HFF-Myc (cell line): Measurements from ENCODE around the gene SMIM17.
"Not testable (repeated sequence)": the region's sequence is repeated elsewhere in the genome, so short reads cannot be mapped to it uniquely, and the experiment has no call there.

Experiments used
- DNase-seq: peaks from one replicate; pipeline ENCODE4 v3.0.0-alpha.2; 2011; ENCODE audit warnings: low read depth; ENCODE audit errors: extremely low read depth
- H3K4me3 ChIP-seq: replicated peaks from 2 replicates; pipeline ENCODE4 v1.5.1; 2011; ENCODE audit warnings: low read depth, mild to moderate bottlenecking, control low read depth, low read length
- TF ChIP-seq, protein P1 (sequence below): IDR thresholded peaks from 2 replicates; pipeline ENCODE4 v1.5.1; 2012; ENCODE audit warnings: mild to moderate bottlenecking, low read depth, low read length, control low read depth; ENCODE audit errors: missing control alignments

SMIM17 gene

DNA sequence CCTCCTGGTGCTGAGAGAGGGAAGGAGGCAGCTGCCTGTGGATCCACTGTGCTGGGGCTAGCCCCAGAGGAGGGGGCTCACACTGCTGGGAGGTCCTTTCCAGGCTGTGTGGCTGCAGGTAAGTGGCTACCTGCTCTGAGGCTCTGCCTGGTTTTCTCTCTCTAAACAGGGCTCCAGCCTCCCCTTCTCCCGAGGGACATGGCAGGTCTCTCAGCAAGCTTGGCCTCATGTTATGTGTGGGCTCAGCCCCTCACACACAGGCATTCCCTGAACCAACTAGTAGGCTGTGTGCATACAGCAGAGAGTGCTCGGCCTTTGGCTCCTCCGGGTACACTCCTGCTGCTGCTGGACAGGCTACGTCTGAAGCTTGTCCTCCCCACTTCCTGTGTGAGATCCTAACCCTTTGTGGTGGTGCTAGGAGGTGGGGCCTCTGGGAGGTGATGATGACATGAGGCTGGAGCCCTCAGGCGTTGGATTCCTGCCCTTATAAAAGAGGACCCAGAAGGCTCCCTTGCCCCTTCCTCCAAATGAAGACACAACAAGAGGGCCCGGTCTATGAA, 24.4 kb downstream of the SMIM17 start:
- no peak for DNase-seq
- TF ChIP-seq, protein P1, sequence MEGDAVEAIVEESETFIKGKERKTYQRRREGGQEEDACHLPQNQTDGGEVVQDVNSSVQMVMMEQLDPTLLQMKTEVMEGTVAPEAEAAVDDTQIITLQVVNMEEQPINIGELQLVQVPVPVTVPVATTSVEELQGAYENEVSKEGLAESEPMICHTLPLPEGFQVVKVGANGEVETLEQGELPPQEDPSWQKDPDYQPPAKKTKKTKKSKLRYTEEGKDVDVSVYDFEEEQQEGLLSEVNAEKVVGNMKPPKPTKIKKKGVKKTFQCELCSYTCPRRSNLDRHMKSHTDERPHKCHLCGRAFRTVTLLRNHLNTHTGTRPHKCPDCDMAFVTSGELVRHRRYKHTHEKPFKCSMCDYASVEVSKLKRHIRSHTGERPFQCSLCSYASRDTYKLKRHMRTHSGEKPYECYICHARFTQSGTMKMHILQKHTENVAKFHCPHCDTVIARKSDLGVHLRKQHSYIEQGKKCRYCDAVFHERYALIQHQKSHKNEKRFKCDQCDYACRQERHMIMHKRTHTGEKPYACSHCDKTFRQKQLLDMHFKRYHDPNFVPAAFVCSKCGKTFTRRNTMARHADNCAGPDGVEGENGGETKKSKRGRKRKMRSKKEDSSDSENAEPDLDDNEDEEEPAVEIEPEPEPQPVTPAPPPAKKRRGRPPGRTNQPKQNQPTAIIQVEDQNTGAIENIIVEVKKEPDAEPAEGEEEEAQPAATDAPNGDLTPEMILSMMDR: no peak
- no peak overlapping the region for H3K4me3 ChIP-seq

DNA sequence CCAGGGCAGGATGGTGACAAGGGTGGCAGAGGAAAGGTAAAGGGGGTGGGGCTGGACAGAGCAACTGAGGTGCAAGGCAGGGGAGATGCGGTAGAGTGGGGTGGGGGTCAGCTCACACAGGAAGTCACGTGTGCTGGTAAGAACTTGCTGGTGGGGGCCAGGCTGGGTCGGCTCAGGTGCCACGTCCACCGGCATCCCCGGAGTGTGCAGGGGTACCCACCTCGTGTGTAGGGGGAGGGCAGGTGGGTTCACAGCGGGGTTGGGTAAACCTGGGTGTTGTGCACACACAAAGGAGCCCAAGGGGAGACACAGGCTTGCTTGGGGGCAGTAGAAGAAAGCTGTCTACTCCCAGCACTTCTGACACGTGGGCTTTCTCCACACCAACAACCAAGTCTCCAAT, 25.7 kb downstream of the SMIM17 start:
- no peak for DNase-seq
- TF ChIP-seq, protein P1: no peak
- H3K4me3 ChIP-seq: no peak overlapping the region

DNA sequence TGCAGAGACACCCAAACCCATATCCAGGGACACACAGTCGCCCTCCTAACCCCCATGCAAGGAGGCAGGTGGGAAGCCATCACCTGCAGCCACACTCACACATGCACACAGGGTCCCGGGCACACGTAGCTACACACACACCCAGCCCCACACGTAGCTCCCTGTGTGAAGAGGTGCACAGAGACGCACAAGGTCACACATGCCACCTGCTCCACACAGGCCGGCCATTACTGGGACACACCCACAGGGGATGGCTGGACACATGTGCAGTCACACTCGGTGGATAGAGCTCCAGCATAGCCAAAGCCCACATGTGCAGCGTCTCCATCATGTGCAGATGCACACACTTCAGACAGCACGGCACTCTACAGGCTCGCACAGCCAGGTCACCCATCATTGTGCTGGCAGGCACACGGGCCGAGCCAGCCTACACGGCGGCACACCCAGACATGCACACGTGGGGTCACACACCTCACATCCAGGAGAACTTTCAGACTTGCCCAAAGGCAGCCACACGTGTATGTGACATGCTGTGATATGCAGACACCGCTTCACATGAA, 27.5 kb downstream of the SMIM17 start:
- TF ChIP-seq, protein P1: no peak
- DNase-seq: no peak
- no peak overlapping the region for H3K4me3 ChIP-seq

DNA sequence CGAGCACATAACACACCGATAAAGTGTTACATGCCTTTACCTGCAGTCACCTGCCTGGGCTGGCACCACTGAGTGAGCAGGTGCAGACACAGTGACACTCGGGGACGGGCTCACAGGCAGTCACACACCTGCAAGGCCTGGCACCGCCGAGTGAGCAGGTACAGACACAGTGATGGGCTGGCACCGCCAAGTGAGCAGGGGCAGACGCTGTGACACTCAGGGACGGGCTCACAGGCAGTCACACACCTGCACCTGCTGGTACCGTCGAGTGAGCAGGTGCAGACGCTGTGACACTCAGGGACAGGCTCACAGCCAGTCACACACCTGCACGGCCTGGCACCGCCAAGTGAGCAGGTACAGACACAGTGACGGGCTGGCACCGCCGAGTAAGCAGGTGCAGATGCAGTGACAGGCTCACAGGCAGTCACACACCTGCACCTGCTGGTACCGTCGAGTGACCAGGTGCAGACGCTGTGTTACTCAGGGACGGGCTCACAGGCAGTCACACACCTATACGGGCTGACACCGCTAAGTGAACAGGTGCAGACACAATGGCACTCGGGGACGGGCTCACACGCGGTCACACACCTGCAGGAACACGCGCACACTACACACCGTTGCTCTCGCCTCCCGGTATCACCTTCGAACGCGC, 28.1 kb downstream of the SMIM17 start:
- TF ChIP-seq, protein P1: no peak
- DNase-seq: no peak
- no peak overlapping the region for H3K4me3 ChIP-seq

DNA sequence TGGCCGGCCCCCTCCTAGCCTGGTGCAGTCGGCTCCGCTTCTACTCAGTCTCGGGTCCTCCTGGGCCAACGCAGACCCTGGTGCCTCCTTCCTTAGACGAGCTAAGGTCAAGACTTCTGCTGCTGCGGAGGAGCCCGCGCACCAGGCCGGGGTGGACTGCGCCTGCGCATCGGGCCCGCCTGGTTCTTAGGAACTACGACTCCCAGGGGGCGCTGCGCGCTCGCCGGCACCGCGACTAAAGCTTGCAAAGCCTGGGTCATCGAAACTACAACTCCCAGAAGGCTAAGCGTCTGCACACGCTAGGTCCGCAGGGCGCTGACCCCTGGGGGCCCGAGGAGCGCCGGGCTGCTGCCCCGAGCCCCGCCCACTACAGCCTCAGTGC, 28.6 kb downstream of the SMIM17 start, which contains the start of gene ZNF835:
Gene ZNF835 (minus strand): TSS at position 145 of the 382 bp plus-strand sequence. CDS start 6,559 bp downstream, outside the sequence.
- TF ChIP-seq, protein P1: no peak
- no peak for DNase-seq
- no peak within 1 kb of the TSS for H3K4me3 ChIP-seq

DNA sequence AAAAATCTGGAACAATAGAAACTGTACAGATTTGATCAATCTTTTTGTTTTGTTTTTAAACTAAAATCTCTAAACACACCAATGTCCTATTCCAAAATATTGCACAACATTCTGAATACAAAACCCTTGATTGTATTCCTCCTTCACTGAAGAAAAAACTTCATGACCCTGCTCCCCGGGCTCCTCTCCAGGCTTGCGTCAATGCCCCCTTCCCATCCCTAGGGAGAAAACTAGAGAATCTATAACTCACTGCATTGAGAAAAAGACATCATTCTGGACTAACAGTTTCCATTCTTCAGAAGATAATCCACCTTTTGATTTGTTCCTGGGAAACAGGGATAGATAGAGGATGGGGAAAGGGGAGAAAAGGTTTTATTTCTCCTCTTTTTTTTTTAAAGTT, 29.7 kb downstream of the SMIM17 start:
- DNase-seq, H3K4me3 ChIP-seq: not testable (repeated sequence)

DNA sequence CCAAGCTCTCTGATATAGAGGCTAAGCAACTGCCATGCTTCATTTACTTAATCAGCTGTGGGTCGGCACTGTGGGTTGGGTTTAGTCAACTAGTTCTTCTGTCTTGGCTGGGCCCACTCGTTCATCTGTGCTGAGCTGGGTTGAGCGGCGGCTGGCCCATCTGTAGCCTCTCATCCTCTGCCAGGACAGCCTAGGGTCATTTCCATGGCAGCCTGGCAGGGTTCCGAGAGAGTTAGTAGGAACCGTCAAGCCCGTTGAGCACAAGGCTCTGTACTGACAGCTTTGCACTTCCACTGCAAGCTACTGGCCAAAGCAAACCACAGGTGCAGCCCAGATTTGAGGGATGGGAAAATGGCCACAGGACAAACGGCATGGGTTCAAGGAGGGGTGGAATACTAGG, 35.2 kb downstream of the SMIM17 start:
- TF ChIP-seq, protein P1: no peak
- H3K4me3 ChIP-seq: no peak overlapping the region
- no peak for DNase-seq
